H9 (cell line): ENCODE data around the gene MNX1. TPM values are rescaled to one million over a fixed set of nuclear protein-coding genes. Genes with fewer than 3 reads are reported as not detected.

Source experiments
- DNase-seq: peaks from one replicate; pipeline ENCODE4 v3.0.0-alpha.2; 2017
- H2AFZ ChIP-seq: one replicate; pipeline ENCODE4 v1.6.1; 2013; ENCODE audit warnings: mild to moderate bottlenecking, low read length, control low read depth, moderate library complexity
- H2AK5ac ChIP-seq: 2 replicates; pipeline ENCODE4 v1.6.1; 2013; ENCODE audit warnings: low read length, control low read depth, mixed read lengths; ENCODE audit not compliant: insufficient read length
- H2BK120ac ChIP-seq: one replicate; pipeline ENCODE4 v1.6.1; 2013; ENCODE audit warnings: low read depth, mild to moderate bottlenecking, low read length, control low read depth, inconsistent platforms; ENCODE audit not compliant: poor library complexity, severe bottlenecking
- H2BK12ac ChIP-seq: 2 replicates; pipeline ENCODE4 v1.6.1; 2013; ENCODE audit warnings: low read length, control low read depth, mixed read lengths, low read depth; ENCODE audit not compliant: insufficient read length
- H2BK15ac ChIP-seq: 2 replicates; pipeline ENCODE4 v1.6.1; 2013; ENCODE audit warnings: low read depth, low read length, control low read depth
- H2BK20ac ChIP-seq: one replicate; pipeline ENCODE4 v1.6.1; 2013; ENCODE audit warnings: low read depth, mild to moderate bottlenecking, low read length, control low read depth, inconsistent platforms; ENCODE audit not compliant: poor library complexity, severe bottlenecking
- H2BK5ac ChIP-seq: 2 replicates; pipeline ENCODE4 v1.6.1; 2013; ENCODE audit warnings: low read length, control low read depth, mixed read lengths; ENCODE audit not compliant: insufficient read length
- H3K14ac ChIP-seq: 2 replicates; pipeline ENCODE4 v1.6.1; 2013; ENCODE audit warnings: low read length, control low read depth; ENCODE audit not compliant: insufficient read depth
- H3K18ac ChIP-seq: 2 replicates; pipeline ENCODE4 v1.6.1; 2013; ENCODE audit warnings: low read depth, mild to moderate bottlenecking, mixed read lengths, low read length, control low read depth; ENCODE audit not compliant: insufficient read length
- H3K23ac ChIP-seq: 2 replicates; pipeline ENCODE4 v1.6.1; 2013; ENCODE audit warnings: low read length, control low read depth, mixed read lengths, low read depth; ENCODE audit not compliant: insufficient read length
- H3K23me2 ChIP-seq: 2 replicates; pipeline ENCODE4 v1.6.1; 2013; ENCODE audit warnings: low read depth, mild to moderate bottlenecking, mixed read lengths, low read length, control low read depth; ENCODE audit not compliant: insufficient read length, poor library complexity, severe bottlenecking
- H3K27ac ChIP-seq: 2 replicates; pipeline ENCODE4 v1.5.1; 2013; ENCODE audit warnings: low read length, control low read depth, mixed read lengths, low read depth; ENCODE audit not compliant: insufficient read length
- H3K27me3 ChIP-seq: 2 replicates; pipeline ENCODE4 v1.6.1; 2013; ENCODE audit warnings: low read length, control low read depth, inconsistent platforms; ENCODE audit not compliant: insufficient read depth
- H3K4ac ChIP-seq: 2 replicates; pipeline ENCODE4 v1.6.1; 2013; ENCODE audit warnings: low read depth, mild to moderate bottlenecking, control low read depth, inconsistent platforms, low read length, moderate library complexity
- H3K4me1 ChIP-seq: 2 replicates; pipeline ENCODE4 v1.6.1; 2013; ENCODE audit warnings: low read length, control low read depth, inconsistent platforms; ENCODE audit not compliant: insufficient read depth
- H3K4me2 ChIP-seq: 2 replicates; pipeline ENCODE4 v1.6.1; 2013; ENCODE audit warnings: low read length, control low read depth, mixed read lengths; ENCODE audit not compliant: insufficient read length, insufficient read depth
- H3K56ac ChIP-seq: 2 replicates; pipeline ENCODE4 v1.6.1; 2013; ENCODE audit warnings: low read depth, mild to moderate bottlenecking, mixed read lengths, low read length, control low read depth; ENCODE audit not compliant: insufficient read length
- H3K79me1 ChIP-seq: 2 replicates; pipeline ENCODE4 v1.6.1; 2013; ENCODE audit warnings: low read depth, mild to moderate bottlenecking, moderate library complexity, low read length, control low read depth, inconsistent platforms; ENCODE audit not compliant: insufficient read depth, poor library complexity, severe bottlenecking
- H3K79me2 ChIP-seq: 2 replicates; pipeline ENCODE4 v1.6.1; 2013; ENCODE audit warnings: low read length, control low read depth, inconsistent platforms; ENCODE audit not compliant: insufficient read depth
- H3K9ac ChIP-seq: 2 replicates; pipeline ENCODE4 v1.6.1; 2013; ENCODE audit warnings: low read length, control low read depth, mixed read lengths; ENCODE audit not compliant: insufficient read length; ENCODE audit errors: extremely low read depth
- H3K9me3 ChIP-seq: one replicate; pipeline ENCODE4 v1.6.1; 2013; ENCODE audit warnings: low read depth, low read length, inconsistent platforms; ENCODE audit not compliant: control insufficient read depth
- H3T11ph ChIP-seq: one replicate; pipeline ENCODE4 v1.6.1; 2013; ENCODE audit warnings: mild to moderate bottlenecking, low read length, control low read depth, inconsistent platforms
- H4K20me1 ChIP-seq: one replicate; pipeline ENCODE4 v1.6.1; 2013; ENCODE audit not compliant: control insufficient read depth, insufficient read length, insufficient read depth
- H4K5ac ChIP-seq: 2 replicates; pipeline ENCODE4 v1.6.1; 2013; ENCODE audit warnings: low read depth, mild to moderate bottlenecking, mixed read lengths, low read length, control low read depth; ENCODE audit not compliant: insufficient read length
- H4K8ac ChIP-seq: replicated peaks from 2 replicates; pipeline ENCODE4 v1.6.1; 2013; ENCODE audit warnings: low read length, control low read depth, mixed read lengths, low read depth; ENCODE audit not compliant: insufficient read length
- H4K91ac ChIP-seq: 2 replicates; pipeline ENCODE4 v1.6.1; 2013; ENCODE audit warnings: low read depth, mild to moderate bottlenecking, moderate library complexity, mixed read lengths, low read length, control low read depth; ENCODE audit not compliant: insufficient read length
- H3K27ac Mint-ChIP-seq, 3 experiments: 2 replicates in 2 of 3; 3 replicates in 1 of 3; pipeline ENCODE4 v1.8.0; 2020 to 2021; ENCODE audit warnings: mixed read lengths in 3 of 3, mild to moderate bottlenecking in 1 of 3, moderate library complexity in 1 of 3
- H3K27me3 Mint-ChIP-seq: 2 replicates; pipeline ENCODE4 v1.8.0; 2021; ENCODE audit warnings: low read depth, mild to moderate bottlenecking, moderate library complexity, mixed read lengths
- H3K36me3 Mint-ChIP-seq, 3 experiments: 2 replicates in 2 of 3; 3 replicates in 1 of 3; pipeline ENCODE4 v1.8.0; 2020 to 2021; ENCODE audit warnings: low read depth in 3 of 3, mixed read lengths in 3 of 3; ENCODE audit not compliant: insufficient read depth in 1 of 3
- H3K4me1 Mint-ChIP-seq, 2 experiments: 2 replicates each; pipeline ENCODE4 v1.8.0; 2020; ENCODE audit warnings: mixed read lengths in 2 of 2
- H3K4me3 Mint-ChIP-seq, 2 experiments: 2 replicates in 1 of 2; 3 replicates in 1 of 2; pipeline ENCODE4 v1.8.0; 2020 to 2021; ENCODE audit warnings: mild to moderate bottlenecking in 2 of 2, mixed read lengths in 2 of 2, moderate library complexity in 1 of 2
- H3K9me3 Mint-ChIP-seq, 2 experiments: 2 replicates in 1 of 2; 3 replicates in 1 of 2; pipeline ENCODE4 v1.8.0; 2020; ENCODE audit warnings: mild to moderate bottlenecking in 2 of 2, mixed read lengths in 2 of 2, moderate library complexity in 1 of 2
- CTCF ChIP-seq: fragments of 200-600 bp; sonication (generic); conservative IDR thresholded peaks from 3 replicates; pipeline ENCODE4 v1.8.0; 2021; ENCODE audit warnings: antibody characterized with exemption, mild to moderate bottlenecking
- WGBS: extraction: QIAGEN DNeasy Blood & Tissue Kit; methylation state at CpG from one replicate; pipeline ENCODE4 v1.1.7; 2013; ENCODE audit warnings: missing lambda C conversion rate, low lambda C conversion rate, mixed read lengths; ENCODE audit not compliant: insufficient read length; ENCODE audit errors: extremely low coverage; 5-methylcytosine and 5-hydroxymethylcytosine counted together
- total RNA-seq: library from RNA; stranded (reverse); gene quantifications from 2 replicates; pipeline ENCODE4 v1.2.1, GENCODE V29; 2021

The MNX1 gene
- total RNA-seq, 1 experiment from 2014 or later: not detected

- Mint-ChIP-seq H3K9me3 (peaks cover 0 to 9% of the 10 kb centered on the region in 2 experiments; a peak in 2 of 5 replicates), H3K27me3 (peaks cover 99% of the 10 kb centered on the region), H3K4me3 (peak overlapping the region in 1 of 2 experiments; percentile 58; a peak in 3 of 5 replicates), H3K36me3 (no peaks in the 10 kb centered on the region), H3K4me1 (peaks cover 14 to 23% of the 10 kb centered on the region in 2 experiments), H3K27ac (no peak overlapping the region)
- H4K91ac ChIP-seq: no peak overlapping the region
- H2BK20ac ChIP-seq: no peak overlapping the region
- H3K9me3 ChIP-seq: no peaks in the 10 kb centered on the region
- no peak overlapping the region for H3K56ac ChIP-seq
- H2AK5ac ChIP-seq: no peak overlapping the region
- H4K5ac ChIP-seq: no peak overlapping the region
- H3K14ac ChIP-seq: no peak overlapping the region; the same call in 1 of the 2 replicates
- H2BK120ac ChIP-seq: no peak overlapping the region
- no peak for TF ChIP-seq CTCF
- H2BK5ac ChIP-seq: no peak overlapping the region
- WGBS: no CpG with 5 or more reads among the region's 30 CpGs
- 0 out of 2 replicates have a peak, but pooled peaks cover 2% of the 10 kb centered on the region for H3K4me1 ChIP-seq
- H3K27me3 ChIP-seq: peaks cover 86% of the 10 kb centered on the region
- no peak overlapping the region for H3K4ac ChIP-seq
- peak overlapping the region; percentile 15 for H3K4me2 ChIP-seq
- H2AFZ ChIP-seq: no peak overlapping the region
- no peak overlapping the region for H3K9ac ChIP-seq
- no peak overlapping the region for H4K8ac ChIP-seq
- H3K23ac ChIP-seq: no peak overlapping the region
- H3K79me2 ChIP-seq: no peaks in the 10 kb centered on the region
- no peak overlapping the region for H3K27ac ChIP-seq
- no peaks in the 10 kb centered on the region for H4K20me1 ChIP-seq
- no peak overlapping the region for H3T11ph ChIP-seq
- no peaks in the 10 kb centered on the region for H3K23me2 ChIP-seq
- no peaks in the 10 kb centered on the region for H3K79me1 ChIP-seq
- no peak overlapping the region for H2BK12ac ChIP-seq
- no peak overlapping the region for H2BK15ac ChIP-seq
- no peak overlapping the region for H3K18ac ChIP-seq
- no peak for DNase-seq
Observed at GRCh38 chr7:157021871-157022680, 11.6 kb upstream of the MNX1 start.
